Esophagus squamous epithelium (tissue), 4 donors: ENCODE results near the gene SPEF2.

ENCODE experiments used
- POLR2A ChIP-seq, 4 donors: fragments of 450-650 bp; IDR thresholded peaks; one replicate each; pipeline ENCODE4 v1.6.1; 2017; ENCODE audit warnings: antibody characterized with exemption in 4 of 4, mild to moderate bottlenecking in 4 of 4, moderate library complexity in 3 of 4
- TF ChIP-seq, protein P1 (sequence below), 6 experiments: fragments of 450-650 bp in 4 of 6; fragments of 200-600 bp in 2 of 6; sonication (generic) in 2 of 6; IDR thresholded peaks; one replicate each; pipeline ENCODE4 v1.5.1; 2016 to 2019; ENCODE audit warnings: antibody characterized with exemption in 6 of 6, mild to moderate bottlenecking in 4 of 6, moderate library complexity in 4 of 6

DNA sequence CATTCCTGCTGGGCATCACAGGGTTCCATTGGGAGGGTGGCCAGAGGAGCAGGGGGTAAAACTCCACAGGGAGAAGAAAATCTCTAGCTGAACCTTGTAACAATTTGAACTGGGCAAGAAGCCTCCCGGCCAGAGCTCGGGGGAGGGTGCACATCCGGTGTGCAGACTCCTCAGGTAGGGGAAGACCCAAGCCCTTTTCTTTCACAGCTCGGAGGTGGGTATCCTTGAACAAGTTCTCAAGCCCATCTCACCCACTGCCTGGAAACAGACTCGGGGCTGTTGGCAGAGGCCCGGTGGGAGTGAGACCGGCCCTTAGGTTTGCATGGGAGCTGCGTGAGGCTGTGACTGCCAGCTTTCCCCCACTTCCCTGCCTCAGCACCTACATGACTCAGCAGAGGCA lies 127.5 kb downstream of the SPEF2 start:
- TF ChIP-seq, protein P1, sequence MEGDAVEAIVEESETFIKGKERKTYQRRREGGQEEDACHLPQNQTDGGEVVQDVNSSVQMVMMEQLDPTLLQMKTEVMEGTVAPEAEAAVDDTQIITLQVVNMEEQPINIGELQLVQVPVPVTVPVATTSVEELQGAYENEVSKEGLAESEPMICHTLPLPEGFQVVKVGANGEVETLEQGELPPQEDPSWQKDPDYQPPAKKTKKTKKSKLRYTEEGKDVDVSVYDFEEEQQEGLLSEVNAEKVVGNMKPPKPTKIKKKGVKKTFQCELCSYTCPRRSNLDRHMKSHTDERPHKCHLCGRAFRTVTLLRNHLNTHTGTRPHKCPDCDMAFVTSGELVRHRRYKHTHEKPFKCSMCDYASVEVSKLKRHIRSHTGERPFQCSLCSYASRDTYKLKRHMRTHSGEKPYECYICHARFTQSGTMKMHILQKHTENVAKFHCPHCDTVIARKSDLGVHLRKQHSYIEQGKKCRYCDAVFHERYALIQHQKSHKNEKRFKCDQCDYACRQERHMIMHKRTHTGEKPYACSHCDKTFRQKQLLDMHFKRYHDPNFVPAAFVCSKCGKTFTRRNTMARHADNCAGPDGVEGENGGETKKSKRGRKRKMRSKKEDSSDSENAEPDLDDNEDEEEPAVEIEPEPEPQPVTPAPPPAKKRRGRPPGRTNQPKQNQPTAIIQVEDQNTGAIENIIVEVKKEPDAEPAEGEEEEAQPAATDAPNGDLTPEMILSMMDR (IDR thresholded peaks at IDR 0.05) = no peak
- TF ChIP-seq POLR2A (IDR thresholded peaks at IDR 0.05) = no peak
